Measurements from ENCODE around the gene ATG16L1.

DNA sequence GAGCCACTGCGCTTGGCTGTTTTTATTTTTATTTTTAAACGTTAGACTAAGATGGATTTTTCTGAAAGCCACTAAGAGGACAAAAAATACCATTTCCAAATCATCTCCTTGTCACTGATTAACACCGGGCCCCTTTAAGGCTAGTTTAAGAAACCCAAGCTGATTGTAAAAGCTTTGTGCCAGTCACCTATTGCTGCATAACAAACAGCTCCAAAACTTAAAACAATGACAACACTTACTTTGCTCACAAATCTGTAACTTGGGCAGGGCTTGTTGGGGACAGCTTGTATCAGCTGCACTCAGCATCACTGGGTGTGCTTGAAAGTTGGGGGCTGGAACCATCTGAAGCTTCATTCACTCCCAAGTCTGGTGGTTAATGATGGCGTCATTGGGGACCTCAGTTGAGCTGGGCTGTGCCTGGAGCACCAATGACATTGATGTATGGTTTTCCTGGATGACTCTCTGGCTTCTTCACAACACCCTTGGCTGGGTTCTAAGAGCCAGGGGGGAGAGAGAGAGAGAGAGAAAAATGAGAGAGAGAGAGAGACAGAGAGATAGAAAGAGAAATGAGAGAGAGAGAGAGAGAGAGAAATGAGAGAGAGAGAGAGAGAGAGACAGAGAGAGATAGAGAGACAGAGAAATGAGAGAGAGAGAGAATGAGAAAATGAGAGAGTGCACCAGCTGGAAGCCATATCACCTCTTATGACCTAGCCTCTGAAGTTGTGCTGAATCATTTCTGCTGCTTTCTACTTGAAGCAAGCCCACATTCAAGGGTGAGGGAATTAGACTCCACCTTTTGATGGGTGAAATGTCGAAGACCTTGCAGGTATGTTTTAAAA is 26.0 kb upstream of the ATG16L1 start:
- TF ChIP-seq, protein P1, sequence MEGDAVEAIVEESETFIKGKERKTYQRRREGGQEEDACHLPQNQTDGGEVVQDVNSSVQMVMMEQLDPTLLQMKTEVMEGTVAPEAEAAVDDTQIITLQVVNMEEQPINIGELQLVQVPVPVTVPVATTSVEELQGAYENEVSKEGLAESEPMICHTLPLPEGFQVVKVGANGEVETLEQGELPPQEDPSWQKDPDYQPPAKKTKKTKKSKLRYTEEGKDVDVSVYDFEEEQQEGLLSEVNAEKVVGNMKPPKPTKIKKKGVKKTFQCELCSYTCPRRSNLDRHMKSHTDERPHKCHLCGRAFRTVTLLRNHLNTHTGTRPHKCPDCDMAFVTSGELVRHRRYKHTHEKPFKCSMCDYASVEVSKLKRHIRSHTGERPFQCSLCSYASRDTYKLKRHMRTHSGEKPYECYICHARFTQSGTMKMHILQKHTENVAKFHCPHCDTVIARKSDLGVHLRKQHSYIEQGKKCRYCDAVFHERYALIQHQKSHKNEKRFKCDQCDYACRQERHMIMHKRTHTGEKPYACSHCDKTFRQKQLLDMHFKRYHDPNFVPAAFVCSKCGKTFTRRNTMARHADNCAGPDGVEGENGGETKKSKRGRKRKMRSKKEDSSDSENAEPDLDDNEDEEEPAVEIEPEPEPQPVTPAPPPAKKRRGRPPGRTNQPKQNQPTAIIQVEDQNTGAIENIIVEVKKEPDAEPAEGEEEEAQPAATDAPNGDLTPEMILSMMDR (IDR thresholded peaks at IDR 0.05) = no peak
- TF ChIP-seq POLR2A (IDR thresholded peaks at IDR 0.05) = no peak
